HEK293T (cell line): ENCODE results near the gene SH3GL2.

ENCODE experiments used
- BHLHE40 ChIP-seq: fragments of 450-650 bp; IDR thresholded peaks from 2 replicates; pipeline ENCODE4 v1.6.1; 2016; ENCODE audit warnings: mild to moderate bottlenecking, moderate library complexity, borderline replicate concordance
- CTBP1 ChIP-seq: fragments of 450-650 bp; IDR thresholded peaks from 2 replicates; pipeline ENCODE4 v1.6.1; 2016; ENCODE audit warnings: borderline replicate concordance
- ELF4 ChIP-seq: fragments of 450-650 bp; IDR thresholded peaks from 2 replicates; pipeline ENCODE4 v1.6.1; 2017; ENCODE audit warnings: antibody characterized with exemption
- FOXA1 ChIP-seq: fragments of 450-650 bp; IDR thresholded peaks from 2 replicates; pipeline ENCODE4 v1.6.1; 2016; ENCODE audit warnings: mild to moderate bottlenecking
- FOXK2 ChIP-seq: fragments of 450-650 bp; IDR thresholded peaks from 2 replicates; pipeline ENCODE4 v1.6.1; 2016; ENCODE audit warnings: mild to moderate bottlenecking
- L3MBTL2 ChIP-seq: fragments of 450-650 bp; conservative IDR thresholded peaks from 2 replicates; pipeline ENCODE4 v1.6.1; 2016; ENCODE audit warnings: mild to moderate bottlenecking
- NFRKB ChIP-seq: fragments of 450-650 bp; IDR thresholded peaks from 2 replicates; pipeline ENCODE4 v1.6.1; 2016; ENCODE audit warnings: mild to moderate bottlenecking, moderate library complexity
- SP1 ChIP-seq: fragments of 450-650 bp; IDR thresholded peaks from 2 replicates; pipeline ENCODE4 v1.6.1; 2017
- TARDBP ChIP-seq: fragments of 450-650 bp; IDR thresholded peaks from 2 replicates; pipeline ENCODE4 v1.6.1; 2016

- TF ChIP-seq SP1 (no peak), CTBP1 (no peak), TARDBP (no peak), L3MBTL2 (no peak), NFRKB (no peak), FOXK2 (no peak), ELF4 (no peak), BHLHE40 (no peak), FOXA1 (no peak)
Measured at GRCh38 chr9:17824616-17825264, 245.9 kb downstream of the SH3GL2 start.
